Stimulated activated CD4-positive, alpha-beta T cell treated with anti-CD3 and anti-CD28 coated beads, Interleukin-2, amount 100 ng/mL, for 24 hours (primary cell): ENCODE data around the gene SELENOF.
A peak's percentile ranks its signal among the peaks of the same experiment; 100 is the strongest.
"Not testable (repeated sequence)": the region's sequence is repeated elsewhere in the genome, so short reads cannot be mapped to it uniquely, and the experiment has no call there.

Experiments
- DNase-seq, 2 donors: peaks; one replicate each; pipeline ENCODE4 v3.0.0-alpha.2; 2020

The SELENOF gene

DNA sequence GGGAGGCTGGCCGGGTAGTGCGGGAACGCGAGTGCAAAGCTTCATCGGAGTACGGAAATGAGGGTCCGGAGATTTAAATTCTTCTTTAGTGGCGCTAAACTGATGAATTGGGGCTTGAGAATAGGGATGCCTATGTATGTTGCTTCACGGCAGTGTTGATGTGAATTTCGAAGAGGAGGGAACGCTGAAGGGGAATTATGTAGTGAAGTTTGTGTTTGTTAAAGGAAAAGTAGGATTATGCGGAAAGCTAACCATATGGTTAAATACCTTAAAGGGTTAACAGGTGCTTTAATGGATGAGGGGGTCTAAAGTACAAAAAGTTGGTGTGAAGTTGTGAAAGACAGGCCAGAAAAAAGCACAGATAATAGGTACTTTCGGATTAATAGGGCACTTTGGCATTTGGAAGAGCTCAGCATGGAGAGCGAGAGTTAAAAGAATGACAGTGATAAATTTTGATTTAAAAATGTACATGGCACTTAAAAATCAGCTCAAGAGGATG is 1.9 kb upstream of the SELENOF start:
- no peak for DNase-seq

DNA sequence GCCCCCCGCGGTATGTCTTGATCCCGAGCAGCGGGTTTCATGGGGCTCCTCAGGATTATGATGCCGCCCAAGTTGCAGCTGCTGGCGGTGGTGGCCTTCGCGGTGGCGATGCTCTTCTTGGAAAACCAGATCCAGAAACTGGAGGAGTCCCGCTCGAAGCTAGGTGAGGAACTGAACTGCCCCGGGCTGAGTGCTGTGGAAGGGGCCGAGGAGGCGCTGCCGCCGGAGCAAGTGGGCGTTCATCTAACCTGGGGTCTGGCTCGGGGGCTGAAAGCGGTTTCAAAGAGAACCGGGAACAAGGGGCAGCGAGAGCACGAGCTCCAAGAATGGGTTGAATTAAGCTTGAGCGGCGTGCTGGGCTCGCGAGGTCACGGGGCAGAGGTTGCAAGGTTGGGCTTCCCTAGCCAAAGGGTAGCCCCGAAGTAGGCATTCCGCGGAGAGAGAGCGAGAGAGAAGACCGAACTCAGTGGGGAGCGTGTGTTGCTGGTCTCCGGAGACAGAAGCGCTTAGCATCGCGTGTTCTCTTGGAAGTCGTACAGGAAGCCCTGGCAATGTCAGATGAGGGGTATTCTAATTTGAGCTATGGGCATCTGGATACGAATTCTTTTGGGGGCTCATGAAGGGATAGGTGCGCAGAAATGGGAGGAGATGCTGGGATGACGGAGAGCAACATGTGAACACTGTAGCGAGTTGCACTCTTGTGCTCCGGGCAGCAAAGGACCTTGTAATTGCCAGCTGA is 1.2 kb upstream of the SELENOF start:
- DNase-seq = peak; percentile 47 to 55

DNA sequence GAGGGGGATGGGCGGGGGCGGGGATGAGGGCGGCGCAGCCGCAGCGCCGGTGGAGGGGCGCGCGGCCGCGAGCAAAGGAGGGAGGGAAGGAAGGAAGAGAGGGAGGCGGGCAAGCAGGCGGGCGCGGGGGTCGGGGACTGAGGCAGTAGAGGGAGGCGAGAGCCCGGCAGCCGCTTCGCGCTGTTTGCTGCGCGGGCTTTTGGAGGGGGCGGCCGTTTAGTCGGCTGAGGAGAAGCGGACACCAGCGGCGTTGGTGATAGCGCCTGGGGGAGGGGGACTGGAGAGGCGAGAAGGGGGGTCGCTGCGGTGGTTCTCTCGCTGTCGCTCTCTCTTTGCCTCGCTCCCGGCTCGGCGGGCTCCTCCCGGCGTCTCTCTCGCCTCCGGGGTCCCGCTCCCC is 673 bp upstream of the SELENOF start, which contains the start of gene HS2ST1:
Gene HS2ST1, plus strand, starts transcription at position 35 of the 397 bp plus-strand sequence.
- DNase-seq = no peak

DNA sequence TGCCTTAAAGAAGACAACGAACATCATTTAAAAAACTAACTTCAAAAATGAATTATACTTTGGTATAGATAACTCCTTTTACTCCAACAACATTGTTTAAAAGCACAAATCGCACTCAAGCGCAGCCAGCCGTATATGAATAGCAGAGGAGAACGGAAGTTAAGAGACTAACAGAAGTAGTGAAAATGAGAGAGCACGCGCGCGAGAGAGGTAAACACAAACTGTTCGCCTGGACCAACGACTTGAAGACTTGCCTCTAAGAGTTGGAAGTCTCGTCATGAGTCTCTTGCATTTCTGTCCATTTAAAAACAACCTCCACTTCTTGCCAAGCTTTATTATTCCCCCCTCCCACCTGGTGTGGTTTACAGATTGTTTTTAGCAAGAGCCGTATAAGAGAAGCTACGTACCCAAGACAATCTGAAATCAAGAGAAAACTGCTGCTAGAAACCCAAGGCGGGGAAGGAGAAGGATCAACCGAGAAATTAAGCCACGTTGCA is 479 bp downstream of the SELENOF start:
- peak; percentile 30 to 39 for DNase-seq

DNA sequence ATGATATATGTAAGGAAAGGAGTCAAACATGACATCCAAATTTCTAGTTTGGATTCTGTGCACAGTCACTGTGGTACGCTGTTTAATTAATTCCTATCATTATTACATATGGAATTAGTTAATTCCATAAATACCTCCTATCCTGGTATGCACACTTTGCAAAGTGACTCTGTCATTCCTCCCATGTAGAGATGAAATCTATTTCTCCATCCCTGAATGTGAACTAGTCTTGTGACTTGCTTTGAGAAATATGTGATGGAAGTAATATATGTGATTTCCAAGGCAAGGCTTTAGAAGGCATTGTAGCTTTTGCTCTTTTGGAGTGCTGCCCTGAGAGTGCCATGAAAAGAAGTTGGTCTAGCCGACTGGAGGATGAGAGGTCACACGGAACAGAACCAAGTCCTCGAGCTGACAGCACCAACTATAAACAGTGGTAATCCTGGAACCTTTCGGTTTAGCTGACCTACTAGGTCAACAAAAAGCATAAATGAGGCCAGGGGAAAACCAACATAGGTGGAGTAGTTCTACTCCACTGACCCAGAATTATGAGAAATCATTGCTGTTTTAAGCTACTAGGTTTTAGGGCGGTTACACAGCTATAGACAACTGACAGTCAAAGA is 1.5 kb downstream of the SELENOF start:
- no peak for DNase-seq

DNA sequence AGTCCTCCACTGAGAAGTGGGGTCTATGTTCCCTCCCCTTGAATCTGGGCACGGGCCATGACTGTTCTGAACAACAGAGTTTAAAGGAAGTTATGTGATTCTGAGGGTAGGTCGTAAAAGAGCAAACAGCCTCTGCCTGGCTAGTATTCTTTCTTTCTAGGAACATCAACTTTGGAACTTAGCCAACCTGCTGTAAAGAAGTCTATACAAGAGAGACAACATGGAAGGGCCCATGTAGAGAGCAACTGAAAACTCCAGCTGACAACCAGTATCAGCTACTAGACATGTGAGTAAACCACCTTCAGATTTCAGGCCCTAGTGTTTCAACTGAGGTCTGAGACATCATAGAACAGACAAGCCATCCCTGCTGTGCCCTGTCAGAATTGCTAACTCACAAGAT is 7.5 kb downstream of the SELENOF start:
- DNase-seq = no peak

DNA sequence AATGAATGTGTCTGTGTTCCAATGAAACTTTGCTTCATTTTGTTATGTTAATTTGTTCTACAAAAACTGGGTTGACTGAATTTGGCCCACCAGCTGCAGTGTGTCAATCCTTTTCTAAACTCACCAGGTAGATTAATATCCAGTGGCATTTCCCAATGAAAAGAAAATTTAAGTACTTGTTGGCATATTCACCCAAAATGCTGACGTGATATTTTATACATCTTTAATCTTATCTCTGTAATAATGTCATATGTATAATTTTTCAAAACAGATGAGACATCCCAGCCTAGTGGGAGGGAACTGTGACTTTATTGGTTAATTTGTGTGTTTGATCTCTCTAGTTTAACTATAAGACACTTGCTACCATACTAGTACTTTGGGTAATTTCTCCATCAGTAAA is 8.1 kb downstream of the SELENOF start:
- DNase-seq = no peak

DNA sequence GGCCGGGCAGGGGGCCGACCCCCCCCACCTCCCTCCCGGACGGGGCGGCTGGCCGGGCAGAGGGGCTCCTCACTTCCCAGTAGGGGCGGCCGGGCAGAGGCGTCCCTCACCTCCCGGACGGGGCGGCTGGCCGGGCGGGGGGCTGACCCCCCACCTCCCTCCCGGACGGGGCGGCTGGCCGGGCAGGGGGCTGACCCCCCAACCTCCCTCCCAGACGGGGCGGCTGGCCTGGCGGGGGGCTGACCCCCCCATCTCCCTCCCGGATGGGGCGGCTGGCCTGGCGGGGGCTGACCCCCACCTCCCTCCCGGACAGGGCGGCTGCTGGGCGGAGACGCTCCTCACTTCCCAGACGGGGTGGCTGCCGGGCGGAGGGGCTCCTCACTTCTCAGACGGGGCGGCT is 14.5 kb downstream of the SELENOF start:
- DNase-seq = not testable (repeated sequence)

DNA sequence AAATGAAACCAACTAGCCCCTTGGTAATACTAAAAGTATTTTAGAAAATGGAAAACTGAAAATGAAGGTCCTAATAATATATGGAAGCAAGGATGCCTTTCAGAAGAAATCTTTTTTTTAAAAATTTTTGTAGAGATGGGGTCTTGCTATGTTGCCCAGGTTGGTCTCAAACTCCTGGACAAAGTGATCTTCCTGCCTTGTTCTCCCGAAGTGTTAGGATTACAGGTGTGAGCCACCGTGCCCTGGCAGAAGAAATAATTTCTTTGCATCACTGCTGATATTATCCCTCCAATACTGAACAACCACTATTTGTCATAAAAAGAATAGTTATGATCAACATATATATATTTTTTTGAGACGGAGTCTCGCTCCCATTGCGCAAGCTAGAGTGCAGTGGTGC is 25.6 kb downstream of the SELENOF start:
- DNase-seq = no peak

DNA sequence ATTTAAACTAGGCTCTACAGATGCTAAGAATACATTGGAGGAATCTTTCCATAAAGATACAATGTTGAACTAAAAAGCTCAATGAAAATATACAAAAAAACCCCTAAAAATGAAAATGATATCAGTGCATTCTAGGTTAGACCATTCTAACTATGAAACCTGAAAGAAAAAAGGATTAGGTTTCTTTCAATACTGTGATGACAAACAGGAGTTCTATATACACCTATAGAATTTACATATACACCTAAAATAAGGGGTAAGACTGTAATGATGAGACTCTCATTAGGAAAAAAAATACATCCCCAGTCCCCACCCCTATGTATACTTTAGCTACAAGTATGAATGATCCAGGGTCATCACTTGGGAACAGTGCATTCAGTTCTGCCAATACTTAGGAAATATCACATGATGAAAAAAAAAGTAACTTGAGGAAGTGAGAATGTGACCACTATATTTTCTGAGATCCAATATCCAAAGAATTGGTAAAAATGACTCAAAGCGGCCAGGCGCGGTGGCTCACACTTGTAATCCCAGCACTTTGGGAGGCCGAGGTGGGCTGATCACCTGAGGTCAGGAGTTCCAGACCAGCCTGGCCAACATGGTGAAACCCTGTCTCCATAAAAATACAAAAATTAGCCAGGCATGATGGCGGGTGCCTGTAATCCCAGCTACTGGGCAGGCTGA is 26.3 kb downstream of the SELENOF start:
- DNase-seq = no peak

DNA sequence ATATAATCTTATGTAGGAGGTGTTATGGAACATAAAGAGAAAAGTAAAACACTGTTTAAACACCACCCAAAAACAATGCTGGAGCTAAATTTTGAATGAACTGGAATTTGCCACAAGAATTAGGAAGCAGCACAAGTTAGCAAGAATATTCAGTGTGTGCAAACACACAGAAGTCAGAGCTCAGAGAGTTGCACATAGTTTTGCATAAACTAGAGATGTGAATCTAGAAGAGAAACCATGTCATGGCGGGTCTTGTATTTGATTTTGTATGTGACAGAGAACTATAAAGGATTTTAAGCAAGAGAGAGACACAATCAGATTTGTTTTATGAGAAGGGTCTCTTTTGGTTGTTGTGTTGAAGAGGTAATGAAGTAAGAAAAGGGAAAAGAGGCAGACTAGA is 38.2 kb downstream of the SELENOF start:
- no peak for DNase-seq

DNA sequence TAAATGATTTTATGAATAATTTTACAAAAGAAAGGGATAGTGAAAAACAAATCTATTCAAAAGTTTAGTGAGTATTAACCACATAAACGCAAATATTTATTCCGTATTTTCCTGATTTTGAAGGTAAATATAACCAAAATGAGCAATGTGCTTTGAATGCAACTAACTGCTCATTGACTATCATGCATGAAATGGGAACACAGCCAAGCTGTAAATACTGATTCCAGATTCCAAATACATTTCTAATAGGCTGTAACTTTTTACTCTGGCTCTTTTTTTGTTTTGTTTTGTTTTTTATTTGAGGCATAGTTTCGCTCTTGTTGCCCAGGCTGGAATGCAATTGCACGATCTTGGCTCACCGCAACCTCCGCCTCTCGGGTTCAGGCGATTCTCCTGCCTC is 41.8 kb downstream of the SELENOF start:
- no peak for DNase-seq

DNA sequence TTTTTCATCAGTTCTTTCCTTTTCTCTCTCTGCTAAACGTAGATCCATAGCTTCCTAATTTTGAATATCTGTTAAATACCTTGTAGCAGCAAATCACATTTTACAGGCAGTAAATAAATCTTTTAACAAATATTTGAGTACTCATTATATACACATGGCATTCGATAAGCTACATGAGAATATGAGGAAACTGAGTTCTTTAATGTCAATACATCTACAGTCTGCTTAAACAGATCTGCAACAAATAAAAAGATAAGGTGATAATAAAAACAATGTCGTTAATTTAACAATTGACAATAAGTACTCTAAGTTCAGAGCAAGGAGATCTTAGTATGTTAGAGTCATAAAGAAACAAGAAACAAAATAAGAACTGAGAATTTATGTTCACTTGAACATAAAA is 42.9 kb downstream of the SELENOF start:
- no peak for DNase-seq

DNA sequence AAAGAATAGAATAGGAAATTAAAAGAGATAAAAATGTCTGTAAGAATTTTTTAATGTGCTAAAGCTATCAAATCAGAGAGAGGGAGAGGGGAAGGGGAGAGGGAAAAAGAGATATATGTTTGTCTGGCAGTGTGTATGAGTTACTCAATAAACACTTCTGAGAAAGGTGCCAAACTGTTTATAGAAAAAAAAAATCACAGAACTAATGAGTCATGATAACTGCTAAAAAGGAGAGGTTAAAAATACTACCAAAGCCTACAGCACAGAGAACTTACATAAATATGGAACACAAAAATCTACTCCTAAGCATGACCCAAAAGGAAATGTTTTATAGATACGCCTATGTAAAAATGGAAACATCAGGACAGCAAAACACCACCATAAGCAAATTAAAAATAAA is 45.4 kb downstream of the SELENOF start:
- no peak for DNase-seq

DNA sequence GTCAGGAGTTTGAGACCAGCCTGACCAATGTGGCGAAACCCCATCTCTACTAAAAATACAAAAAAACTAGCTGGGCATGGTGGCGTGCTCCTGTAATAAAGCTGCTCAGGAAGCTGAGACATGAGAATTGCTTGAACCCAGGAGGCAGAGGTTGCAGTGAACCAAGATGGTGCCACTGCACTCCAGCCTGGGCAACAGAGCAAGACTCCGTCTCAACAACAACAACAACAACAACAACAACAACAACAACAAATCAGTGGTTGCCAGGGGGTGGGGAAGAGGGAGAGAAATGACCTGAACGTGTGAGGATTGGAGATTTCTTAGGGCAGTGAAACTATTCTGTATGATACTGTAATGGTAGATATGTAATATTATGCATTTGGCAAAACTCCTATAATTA is 46.6 kb downstream of the SELENOF start:
- DNase-seq = not testable (repeated sequence)

DNA sequence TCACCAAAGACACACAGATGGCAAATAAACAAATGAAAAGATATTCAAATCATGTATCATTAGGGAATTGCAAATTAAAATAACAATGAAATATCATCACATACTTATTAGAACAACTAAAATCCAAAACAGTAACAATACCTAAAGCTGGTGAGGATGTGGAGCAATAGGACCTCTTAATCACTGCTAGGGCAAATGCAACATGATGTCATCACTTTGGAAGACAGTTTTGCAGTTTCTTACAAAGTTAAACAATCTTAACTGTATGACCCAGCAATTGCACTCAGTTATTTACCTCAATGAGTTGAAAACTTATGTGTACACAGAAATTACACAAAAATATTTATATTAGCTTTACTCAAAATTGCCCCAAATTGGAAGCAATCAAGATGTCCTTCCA is 47.3 kb downstream of the SELENOF start:
- no peak for DNase-seq

DNA sequence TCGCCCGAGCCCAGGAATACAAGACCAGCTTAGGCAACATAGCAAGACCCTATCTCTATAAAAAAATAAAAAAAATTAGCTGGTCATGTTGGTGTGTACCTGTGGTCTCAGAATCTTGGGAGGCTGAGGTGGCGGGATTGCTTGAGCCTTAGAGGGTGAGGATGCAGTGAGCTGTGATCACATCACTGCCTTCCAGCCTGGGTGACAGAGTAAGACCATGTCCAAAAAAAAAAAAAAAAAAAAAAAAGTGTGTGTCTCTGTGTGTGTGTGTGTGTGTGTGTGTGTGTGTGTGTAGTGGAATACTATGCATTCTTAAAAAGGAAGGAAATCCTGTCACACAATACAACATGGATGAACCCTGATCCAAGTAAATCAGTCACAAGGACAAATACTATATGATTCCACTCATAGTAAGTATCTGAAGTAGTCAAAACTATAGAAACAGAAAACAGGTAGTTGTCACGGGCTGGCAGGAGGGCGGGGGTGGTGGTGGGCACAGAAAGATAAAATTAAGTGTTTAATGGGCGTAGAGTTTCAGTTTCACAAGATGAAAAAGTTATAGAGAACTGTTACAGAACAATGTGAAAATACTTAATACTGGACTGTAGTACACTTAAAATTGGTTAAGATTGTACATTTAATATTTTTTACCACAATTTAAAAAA is 47.8 kb downstream of the SELENOF start:
- DNase-seq = no peak

DNA sequence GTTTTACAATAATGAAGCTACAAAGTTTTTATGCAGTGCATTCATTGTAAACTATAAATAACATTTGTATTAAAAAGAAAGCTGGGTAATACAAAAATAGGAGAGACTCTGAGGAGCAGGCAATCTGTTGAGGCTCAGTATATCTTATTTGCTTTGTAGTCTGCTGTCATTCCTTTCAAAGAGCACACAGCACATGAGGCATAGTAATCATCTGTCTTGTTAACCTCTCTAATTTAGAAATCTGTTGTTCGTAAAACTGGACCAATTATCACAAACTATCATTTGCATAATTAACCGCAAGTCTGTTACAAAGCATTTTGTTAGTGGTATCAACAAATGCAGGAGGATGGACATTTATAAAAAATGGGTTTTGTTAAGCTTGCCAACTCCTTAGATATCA is 51.0 kb downstream of the SELENOF start:
- no peak for DNase-seq

DNA sequence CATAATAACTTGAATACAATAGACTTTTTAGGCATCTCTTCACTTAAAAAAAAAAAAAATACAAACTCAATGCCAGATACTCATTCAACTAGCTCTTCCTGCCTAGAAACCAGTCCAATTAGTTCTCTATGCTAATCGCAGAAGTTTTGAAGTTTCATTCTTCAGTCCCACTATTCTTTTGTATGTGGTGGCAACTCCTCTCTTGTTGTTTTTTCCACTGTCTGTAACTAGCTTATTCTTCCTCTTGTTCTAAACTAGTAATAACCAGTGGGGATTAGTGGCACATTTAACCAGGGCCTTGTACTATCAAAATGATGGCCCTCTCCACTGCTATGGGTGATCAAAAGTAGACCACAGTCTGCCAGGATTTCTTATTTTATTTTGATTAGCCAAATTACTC is 52.5 kb downstream of the SELENOF start:
- no peak for DNase-seq

DNA sequence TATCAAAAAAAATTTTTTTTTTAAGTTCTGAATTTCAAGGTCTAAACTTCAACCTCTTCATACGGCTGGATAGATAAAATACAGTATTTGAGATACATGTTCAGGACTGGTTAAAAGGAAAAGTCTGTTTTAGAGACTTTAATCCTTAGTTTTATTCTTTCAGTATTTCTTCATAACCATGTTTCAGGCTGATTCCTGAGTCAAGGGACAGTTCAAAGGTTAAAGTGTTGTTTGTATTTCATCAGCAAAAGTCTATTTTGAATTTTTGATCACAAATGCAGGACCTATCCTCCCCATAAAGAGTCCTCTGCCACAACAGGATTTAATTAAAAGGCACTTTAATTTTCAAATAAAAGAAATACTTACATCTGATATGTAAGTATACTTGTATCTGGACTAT is 53.5 kb downstream of the SELENOF start:
- DNase-seq = no peak

DNA sequence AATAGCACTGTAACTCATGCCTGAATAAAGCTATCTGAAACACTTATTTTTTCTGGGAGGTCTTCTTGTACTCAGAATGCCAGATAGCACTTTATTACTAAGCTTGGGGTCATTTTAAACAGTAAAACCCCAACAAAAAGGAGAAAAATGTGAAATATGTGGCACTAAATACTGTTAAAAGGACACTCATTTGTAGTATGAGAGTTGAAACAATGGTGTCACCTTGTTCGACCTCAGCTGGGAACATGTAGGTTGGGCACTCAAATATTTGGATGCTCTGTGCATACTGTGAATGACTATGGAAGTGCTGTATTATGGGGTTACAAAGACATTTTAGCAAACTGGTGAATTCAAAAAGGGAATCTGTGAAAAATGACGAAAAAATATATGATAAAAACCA is 53.9 kb downstream of the SELENOF start:
- DNase-seq = no peak

DNA sequence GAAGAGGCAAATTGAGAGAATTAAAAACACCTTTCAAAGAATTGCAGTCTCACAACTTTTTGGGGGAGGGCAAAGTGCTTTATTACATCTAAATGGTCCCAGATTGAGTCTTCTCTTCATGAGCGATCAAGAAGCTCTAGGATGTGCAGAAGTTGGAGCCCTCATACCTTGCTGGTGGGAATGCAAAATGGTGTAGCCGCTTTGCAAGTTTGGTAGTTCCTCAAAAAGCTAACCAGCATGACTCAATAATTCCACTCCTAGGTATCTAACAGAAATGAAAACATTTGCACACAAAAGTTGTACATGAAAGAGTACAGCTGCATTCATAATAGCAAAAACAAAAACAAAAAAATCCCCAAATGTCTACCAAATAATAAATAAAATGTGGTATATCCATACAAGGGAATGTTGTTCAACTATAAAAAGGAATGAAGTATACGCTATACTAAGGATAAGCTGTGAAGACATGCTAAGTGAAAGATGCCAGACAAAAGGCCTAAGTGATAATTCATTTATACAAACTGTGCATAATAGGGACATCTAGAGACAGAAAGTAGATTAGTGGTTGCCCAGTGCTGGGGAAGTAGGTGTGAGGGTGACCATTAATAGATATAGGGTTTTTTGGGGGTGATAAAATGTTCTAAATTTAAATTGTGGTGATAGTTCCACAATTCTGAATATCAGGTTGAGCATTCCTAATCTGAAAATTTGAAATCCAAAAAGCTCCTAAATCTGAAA is 55.2 kb downstream of the SELENOF start:
- DNase-seq = no peak

DNA sequence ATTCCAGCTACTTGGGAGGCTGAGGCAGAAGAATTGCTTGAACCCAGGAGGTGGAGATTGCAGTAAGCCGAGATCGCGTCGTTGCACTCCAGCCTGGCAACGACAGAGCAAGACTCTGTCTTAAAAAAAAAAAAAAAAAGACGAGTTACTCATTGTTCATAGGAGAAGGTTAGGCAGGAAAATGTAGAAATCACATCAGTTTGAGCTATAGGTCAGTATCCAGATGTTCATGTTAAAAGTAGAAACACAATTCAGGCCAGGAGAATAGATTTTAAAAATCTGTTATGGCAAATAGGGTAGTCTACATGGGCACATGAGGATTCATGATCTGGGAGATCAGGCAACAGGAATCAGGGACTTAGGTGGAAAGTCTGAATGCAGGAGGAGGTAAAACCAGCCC is 57.7 kb downstream of the SELENOF start:
- DNase-seq = no peak
